ENCODE results near the gene PLXNA4.

Gene PLXNA4

DNA sequence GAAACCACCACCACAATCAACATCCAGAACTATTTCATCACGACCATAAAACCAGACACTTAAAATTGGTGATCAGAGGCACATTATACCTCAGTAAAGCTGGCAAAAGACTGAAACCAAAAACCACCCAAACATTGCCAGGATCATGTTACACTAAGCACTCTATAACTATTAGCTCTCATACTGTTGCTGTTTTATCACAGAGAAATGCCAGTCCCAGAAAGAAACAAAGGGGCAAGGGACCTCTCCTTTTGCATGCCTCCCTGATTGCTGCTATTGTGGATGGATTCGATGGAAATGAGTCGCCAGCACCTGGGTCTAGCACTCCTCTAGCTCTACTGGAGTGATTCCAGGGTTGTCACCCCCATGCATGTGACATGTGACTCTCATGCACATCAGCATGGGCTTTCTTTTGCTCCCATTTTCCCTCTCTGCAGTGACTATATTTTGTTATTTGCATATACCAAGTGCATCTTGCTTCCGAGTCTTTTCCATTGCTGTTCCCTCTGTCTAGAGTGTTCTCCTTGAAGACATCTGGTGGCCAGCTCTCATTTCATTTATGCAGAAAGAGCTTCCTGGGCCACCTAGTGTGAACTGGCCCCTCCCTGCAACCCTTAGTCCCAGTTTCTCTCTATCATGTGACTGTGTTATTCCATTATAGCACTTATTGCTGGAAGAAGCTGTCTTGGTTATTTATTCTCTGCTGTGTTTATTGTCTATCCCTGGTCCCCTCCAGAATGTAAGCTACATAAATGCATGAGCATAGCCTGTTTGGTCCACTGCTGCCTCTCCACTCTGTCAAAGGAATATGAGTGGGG is 300.6 kb downstream of the PLXNA4 start:
- H3K4me3 Mint-ChIP-seq, result no peak overlapping the region
- no peaks in the 10 kb centered on the region for H3K4me1 Mint-ChIP-seq
- no peak overlapping the region for H3K27ac Mint-ChIP-seq
- H3K27me3 Mint-ChIP-seq, result peaks cover 11% of the 10 kb centered on the region
- H3K36me3 Mint-ChIP-seq (ENCODE audit: low read depth), result no peaks in the 10 kb centered on the region
- H3K9me3 Mint-ChIP-seq, result no peaks in the 10 kb centered on the region
- ATAC-seq (no peak), DNase-seq (no peak)

DNA sequence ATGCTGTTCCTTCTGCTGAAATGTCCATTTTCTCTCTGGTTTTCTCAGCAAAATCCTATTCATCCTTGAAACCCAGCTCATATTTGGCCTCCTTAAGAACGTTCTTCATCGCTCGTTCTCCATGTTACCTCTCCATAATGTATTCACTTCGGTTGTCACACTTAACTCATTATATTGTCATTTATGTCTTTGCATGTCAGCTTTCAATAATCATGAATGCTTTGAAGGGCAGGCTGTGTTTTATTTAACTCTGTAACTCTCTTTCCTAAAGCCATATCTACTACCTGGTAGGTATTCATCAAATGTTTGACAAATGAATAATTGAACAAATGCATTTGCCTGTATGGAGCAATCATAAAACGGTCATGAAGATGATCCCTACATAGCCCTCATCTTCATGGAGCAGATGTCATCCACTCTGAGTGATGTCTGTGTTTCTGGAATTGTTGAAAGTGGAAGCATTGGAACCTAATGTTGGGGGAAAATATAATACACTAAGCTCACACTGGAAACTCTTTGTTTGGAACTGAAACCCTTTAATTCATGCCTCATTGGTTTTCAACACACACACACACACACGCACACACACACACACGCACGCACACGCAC is 303.4 kb downstream of the PLXNA4 start:
- Mint-ChIP-seq H3K27me3 (peaks cover 9% of the 10 kb centered on the region), H3K4me1 (no peaks in the 10 kb centered on the region)
- no peak for ATAC-seq

DNA sequence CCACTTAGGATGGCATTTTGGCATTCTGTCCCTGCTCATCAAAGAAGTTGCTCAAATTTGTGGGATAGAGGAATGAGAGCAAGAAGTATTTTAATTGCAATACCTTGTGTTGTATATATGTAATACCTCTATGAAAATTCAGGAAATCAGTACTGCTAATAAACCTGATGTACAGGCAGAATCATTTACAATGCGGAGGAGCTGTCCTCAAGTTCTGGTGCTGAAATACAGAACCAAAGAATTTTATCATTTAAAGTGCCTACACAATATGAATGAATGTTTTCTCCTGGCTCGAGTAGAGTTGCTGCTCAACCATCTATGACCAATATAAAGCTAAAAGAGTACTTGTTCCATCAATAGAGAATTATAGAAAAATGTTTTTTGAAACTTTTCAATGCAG is 305.8 kb downstream of the PLXNA4 start:
- DNase-seq (no peak), ATAC-seq (no peak)
- no peaks in the 10 kb centered on the region for H3K4me1 Mint-ChIP-seq
- peaks cover 3% of the 10 kb centered on the region for H3K27me3 Mint-ChIP-seq
- H3K36me3 Mint-ChIP-seq (ENCODE audit: low read depth), result no peaks in the 10 kb centered on the region
- no peak overlapping the region for H3K27ac Mint-ChIP-seq
- no peaks in the 10 kb centered on the region for H3K9me3 Mint-ChIP-seq
- H3K4me3 Mint-ChIP-seq, result no peak overlapping the region

More for the DNA sequence above, 303.4 kb downstream of the PLXNA4 start:
- Mint-ChIP-seq H3K36me3 (ENCODE audit: low read depth) (no peaks in the 10 kb centered on the region), H3K9me3 (no peaks in the 10 kb centered on the region), H3K4me3 (no peak overlapping the region), H3K27ac (no peak overlapping the region)
- no peak for DNase-seq

DNA sequence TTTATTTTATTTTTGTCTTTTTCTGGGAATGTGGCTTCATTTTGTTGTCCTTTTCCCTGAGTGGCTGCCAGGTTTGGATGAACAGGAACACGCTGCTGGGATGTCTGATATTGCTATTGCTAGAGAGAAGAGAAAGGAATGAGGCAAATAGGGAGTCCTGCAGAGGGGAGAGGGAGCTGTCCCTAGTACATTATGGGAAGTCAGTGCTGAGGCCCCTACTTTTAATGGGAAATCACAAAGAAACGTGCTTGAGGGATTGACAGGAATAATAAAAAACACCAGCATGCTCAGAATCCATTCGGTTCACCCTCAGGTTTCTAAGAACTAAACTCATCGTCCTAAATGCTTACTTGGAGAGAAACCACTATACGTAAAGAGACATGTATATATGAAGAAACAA is 306.6 kb downstream of the PLXNA4 start:
- Mint-ChIP-seq H3K4me1 (no peaks in the 10 kb centered on the region), H3K36me3 (ENCODE audit: low read depth) (no peaks in the 10 kb centered on the region), H3K27me3 (no peaks in the 10 kb centered on the region), H3K4me3 (no peak overlapping the region), H3K27ac (no peak overlapping the region), H3K9me3 (no peaks in the 10 kb centered on the region)
- DNase-seq, result no peak
- ATAC-seq, result no peak

DNA sequence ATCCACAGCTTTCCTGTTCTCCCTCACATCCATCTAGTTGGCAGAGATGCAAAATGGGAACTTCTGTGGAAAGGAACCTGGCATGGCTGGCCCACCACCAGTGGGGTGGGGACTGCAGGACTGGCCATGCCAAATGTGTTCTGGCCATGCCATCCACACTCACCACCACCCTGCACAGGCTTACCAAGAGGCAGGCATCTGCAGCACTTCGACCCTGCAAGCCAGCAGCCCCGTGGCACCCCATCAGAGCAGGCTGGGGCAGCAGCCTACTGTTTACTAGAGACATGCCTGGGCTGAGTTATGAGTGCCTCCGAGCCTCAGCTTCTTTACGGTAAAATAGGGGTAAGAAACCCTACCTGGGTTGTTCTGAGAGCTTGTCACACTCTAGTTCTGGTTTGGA is 313.1 kb downstream of the PLXNA4 start:
- no peak for ATAC-seq
- Mint-ChIP-seq H3K4me3 (no peak overlapping the region), H3K4me1 (no peaks in the 10 kb centered on the region), H3K36me3 (ENCODE audit: low read depth) (no peaks in the 10 kb centered on the region), H3K27ac (no peak overlapping the region), H3K9me3 (peaks cover 4% of the 10 kb centered on the region), H3K27me3 (no peaks in the 10 kb centered on the region)
- DNase-seq, result no peak

DNA sequence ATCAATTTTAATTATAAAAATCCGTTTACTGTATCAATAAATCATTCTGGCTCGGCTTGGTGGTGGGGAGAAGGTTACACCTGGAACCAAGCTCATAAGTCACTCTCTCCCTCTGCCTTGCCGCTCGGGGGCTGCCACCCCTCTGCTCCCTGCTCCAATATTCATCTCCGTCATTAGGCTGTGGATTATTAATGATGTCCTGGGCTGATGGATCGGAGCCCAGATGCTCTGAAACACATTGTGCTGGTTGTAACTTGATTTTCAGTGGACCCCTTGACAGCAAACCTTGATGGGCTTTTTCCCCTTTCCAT is 314.2 kb downstream of the PLXNA4 start:
- no peak for ATAC-seq
- H3K27me3 Mint-ChIP-seq, result no peaks in the 10 kb centered on the region
- H3K27ac Mint-ChIP-seq, result no peak overlapping the region
- DNase-seq, result no peak
- no peaks in the 10 kb centered on the region for H3K36me3 Mint-ChIP-seq (ENCODE audit: low read depth)
- H3K4me3 Mint-ChIP-seq, result no peak overlapping the region
- peaks cover 4% of the 10 kb centered on the region for H3K9me3 Mint-ChIP-seq
- H3K4me1 Mint-ChIP-seq, result no peaks in the 10 kb centered on the region

DNA sequence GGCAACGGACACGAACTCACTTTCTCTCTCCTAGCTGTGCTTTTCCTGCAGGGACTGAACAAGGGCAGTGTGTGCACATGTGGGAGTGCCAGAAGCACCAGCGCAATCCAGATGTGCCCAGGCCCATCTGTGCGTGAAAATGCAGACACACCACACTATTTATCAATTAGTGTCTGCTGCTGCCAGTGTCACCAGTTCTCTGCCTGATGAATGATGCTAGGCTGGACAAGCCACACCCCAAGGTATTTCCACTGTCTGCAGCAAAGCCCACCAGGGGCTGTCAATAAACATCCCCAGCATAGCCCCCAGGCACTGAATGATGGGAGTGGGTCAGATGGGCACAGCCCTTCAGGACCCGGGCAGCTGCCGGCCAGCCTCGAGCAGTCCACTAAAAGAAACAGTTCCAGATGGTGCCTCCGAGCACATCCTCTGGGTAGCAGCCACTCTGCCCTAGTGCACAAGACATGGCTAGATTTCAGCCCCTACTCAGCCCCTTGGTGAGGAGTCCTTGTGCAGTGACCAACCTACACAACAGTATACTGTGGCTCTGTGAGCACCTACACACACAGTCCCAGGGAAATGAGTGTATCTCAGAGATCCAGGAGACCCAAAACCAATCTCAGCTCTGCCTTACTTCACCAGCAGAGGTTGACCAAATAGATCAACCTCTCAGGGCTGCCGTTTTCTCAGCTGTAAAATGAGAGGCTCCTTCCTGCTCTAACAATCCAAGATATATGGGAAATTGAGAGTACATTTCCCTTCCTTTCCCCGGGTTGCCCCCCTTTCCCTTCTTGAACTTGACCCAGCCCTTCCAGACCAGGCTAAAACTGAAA is 314.7 kb downstream of the PLXNA4 start:
- ATAC-seq (no peak), DNase-seq (no peak)
- Mint-ChIP-seq H3K9me3 (peaks cover 4% of the 10 kb centered on the region), H3K4me1 (no peaks in the 10 kb centered on the region), H3K27ac (no peak overlapping the region), H3K27me3 (no peaks in the 10 kb centered on the region), H3K36me3 (ENCODE audit: low read depth) (no peaks in the 10 kb centered on the region), H3K4me3 (no peak overlapping the region)

DNA sequence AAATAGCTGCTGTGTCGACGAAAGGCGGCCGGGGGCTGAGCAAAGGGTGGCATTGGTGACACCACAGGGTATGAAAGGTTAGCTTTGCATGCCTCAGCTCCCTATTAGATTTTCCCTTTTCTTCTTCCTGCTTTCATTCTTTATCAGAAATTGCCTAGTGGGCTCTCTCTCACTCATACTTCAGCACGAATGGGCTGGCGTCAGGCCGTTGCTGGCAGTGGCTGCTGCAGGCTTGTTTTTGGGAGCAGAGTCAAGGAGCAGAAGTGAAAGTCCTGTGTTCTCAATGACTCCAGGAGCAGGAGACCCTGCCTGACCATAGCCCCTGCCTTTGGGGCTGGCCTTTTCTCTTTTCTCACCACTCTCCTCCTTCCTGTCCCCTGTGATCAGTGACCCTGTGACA is 318.0 kb downstream of the PLXNA4 start:
- no peak for ATAC-seq
- H3K4me3 Mint-ChIP-seq, result no peak overlapping the region
- no peaks in the 10 kb centered on the region for H3K36me3 Mint-ChIP-seq (ENCODE audit: low read depth)
- no peak for DNase-seq
- no peaks in the 10 kb centered on the region for H3K27me3 Mint-ChIP-seq
- no peaks in the 10 kb centered on the region for H3K4me1 Mint-ChIP-seq
- H3K9me3 Mint-ChIP-seq, result peaks cover 4% of the 10 kb centered on the region
- H3K27ac Mint-ChIP-seq, result no peak overlapping the region

DNA sequence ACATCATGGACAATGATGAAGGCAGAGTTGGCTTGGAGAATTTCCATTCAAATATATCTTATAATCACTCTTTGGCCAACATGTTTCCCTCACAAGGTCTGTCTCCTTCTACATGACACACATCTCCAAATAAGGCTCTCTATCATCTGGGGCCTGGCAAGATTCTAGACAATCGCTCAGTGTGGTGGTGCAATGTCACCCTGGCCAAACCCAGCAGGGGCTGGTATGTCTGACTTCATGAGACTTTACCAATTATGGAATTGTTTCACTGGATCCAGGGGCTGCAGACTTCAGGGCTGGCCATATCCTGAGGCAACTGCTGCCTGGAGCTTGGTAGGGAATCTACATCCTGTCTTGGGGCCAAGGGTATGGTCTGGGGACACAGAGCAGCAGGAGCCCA is 319.0 kb downstream of the PLXNA4 start:
- Mint-ChIP-seq H3K9me3 (peaks cover 4% of the 10 kb centered on the region), H3K27me3 (no peaks in the 10 kb centered on the region), H3K4me1 (no peaks in the 10 kb centered on the region), H3K4me3 (no peak overlapping the region), H3K27ac (no peak overlapping the region), H3K36me3 (ENCODE audit: low read depth) (no peaks in the 10 kb centered on the region)
- DNase-seq (no peak), ATAC-seq (no peak)

DNA sequence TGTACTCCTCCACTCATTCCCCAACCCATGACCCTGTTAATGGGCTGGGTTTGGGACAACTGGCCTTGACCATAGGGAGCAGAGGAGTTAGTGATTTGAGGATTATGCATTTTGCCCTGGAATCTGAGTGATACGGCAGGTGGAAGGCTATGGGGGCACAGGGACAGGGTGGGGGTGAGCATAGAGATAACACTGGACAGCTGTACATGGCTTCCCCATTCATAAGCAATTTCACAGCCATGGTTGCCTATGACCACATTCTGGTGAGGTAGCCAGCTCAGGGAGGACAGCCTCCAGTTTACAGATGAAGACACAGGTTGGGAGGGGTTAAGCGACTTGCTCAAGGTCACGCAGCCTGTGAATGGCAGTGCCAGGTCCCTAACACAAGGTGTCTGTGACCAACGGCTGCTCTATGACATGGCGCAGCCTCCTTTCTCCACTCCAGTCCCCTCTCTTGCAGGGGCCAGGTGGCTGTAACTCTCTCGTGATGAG is 319.5 kb downstream of the PLXNA4 start:
- no peak for ATAC-seq
- no peaks in the 10 kb centered on the region for H3K4me1 Mint-ChIP-seq
- peaks cover 4% of the 10 kb centered on the region for H3K9me3 Mint-ChIP-seq
- DNase-seq, result no peak
- no peaks in the 10 kb centered on the region for H3K36me3 Mint-ChIP-seq (ENCODE audit: low read depth)
- no peak overlapping the region for H3K4me3 Mint-ChIP-seq
- no peak overlapping the region for H3K27ac Mint-ChIP-seq
- no peaks in the 10 kb centered on the region for H3K27me3 Mint-ChIP-seq

DNA sequence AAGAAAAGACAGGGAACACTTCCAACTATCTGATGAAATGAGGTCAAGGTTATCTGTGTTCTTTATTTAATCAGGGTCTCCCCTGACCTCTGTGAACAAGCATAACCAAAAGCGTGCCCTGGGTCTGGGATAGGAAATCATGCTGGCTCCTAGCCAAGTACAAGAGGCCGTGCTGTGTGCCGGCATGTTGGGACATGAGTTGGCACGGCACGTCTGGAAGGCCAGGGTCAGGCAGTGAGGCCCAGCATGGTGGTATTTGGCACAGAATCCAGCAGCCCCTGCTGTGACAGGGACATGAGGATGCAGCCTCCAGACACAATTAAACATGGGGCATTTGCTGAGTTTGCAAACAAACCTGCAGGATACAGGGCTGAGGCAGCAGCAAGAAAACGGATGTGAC is 320.4 kb downstream of the PLXNA4 start:
- H3K27me3 Mint-ChIP-seq, result no peaks in the 10 kb centered on the region
- peaks cover 4% of the 10 kb centered on the region for H3K9me3 Mint-ChIP-seq
- H3K36me3 Mint-ChIP-seq (ENCODE audit: low read depth), result no peaks in the 10 kb centered on the region
- no peak overlapping the region for H3K4me3 Mint-ChIP-seq
- H3K4me1 Mint-ChIP-seq, result no peaks in the 10 kb centered on the region
- ATAC-seq (no peak), DNase-seq (no peak)
- H3K27ac Mint-ChIP-seq, result no peak overlapping the region

DNA sequence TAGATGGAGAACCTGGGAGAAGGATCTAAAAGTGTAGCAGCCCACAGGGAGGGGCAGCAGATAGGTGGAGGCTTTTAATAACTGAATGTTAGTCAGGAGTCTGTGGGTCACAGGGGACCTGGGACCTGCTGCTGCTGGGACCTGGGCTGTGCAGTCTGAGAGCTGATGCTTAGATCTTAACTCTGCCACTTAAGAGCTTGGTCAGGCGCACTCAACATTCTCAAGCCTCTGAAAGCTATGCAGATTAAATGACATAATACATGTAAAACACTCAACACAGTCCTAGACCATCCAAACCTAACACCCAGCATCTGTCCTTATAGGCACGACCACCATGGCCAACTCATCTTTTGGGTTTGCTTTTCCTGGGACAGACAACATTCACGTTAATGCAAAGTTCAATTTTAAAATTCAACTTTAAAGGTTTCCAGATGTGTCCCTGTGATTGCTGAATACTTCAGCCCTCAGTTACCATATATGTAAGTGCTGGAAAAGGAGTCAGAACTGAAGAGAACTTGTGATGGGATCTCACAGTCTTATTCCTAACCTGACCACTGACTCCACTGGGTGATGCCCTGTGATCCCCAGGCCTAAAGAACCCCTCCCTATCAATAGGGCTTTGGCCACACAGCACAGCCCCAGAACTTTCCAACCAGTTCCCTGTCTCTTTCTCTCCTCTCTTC is 321.0 kb downstream of the PLXNA4 start:
- DNase-seq (no peak), ATAC-seq (no peak)
- H3K36me3 Mint-ChIP-seq (ENCODE audit: low read depth), result no peaks in the 10 kb centered on the region
- H3K4me3 Mint-ChIP-seq, result no peak overlapping the region
- no peaks in the 10 kb centered on the region for H3K27me3 Mint-ChIP-seq
- H3K9me3 Mint-ChIP-seq, result peaks cover 2% of the 10 kb centered on the region
- H3K4me1 Mint-ChIP-seq, result no peaks in the 10 kb centered on the region
- no peak overlapping the region for H3K27ac Mint-ChIP-seq

DNA sequence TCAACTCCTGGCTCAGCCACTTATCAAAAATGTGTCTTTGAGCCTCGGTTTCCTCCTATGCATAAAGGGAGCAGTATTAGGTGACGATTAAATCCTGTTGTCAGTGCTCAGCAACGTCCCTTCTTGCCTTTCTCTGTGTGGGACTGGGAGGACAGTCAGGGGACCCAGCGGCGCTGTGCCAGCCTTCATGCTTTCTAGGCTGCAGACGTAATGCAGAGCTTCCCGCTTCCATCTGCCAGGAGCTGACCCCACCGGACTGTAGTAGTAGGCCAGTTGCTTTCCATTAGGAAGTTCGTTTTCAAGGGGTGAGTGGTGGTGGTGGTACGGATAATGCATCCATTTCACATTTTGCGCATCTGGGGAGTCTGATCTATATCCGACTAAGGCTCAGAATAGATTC is 321.8 kb downstream of the PLXNA4 start:
- Mint-ChIP-seq H3K36me3 (ENCODE audit: low read depth) (no peaks in the 10 kb centered on the region), H3K4me1 (no peaks in the 10 kb centered on the region), H3K27ac (no peak overlapping the region), H3K27me3 (no peaks in the 10 kb centered on the region), H3K4me3 (no peak overlapping the region), H3K9me3 (no peaks in the 10 kb centered on the region)
- DNase-seq (no peak), ATAC-seq (no peak)

DNA sequence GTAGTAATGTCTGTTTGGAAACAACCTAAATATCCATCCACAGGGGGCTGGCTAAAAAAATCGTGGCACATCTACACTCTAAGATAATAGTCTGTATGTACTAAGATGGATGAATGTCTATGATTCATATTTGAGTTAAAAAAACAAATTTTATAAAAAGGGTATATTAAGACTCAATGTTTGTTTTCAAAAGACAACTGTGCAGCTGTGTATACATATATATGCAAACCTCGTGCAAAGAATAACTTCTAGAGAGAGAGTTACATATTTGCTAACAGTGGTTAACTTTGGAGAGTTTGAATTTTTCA is 323.5 kb downstream of the PLXNA4 start:
- ATAC-seq, result no peak
- Mint-ChIP-seq H3K4me3 (no peak overlapping the region), H3K27me3 (no peaks in the 10 kb centered on the region), H3K9me3 (no peaks in the 10 kb centered on the region), H3K36me3 (ENCODE audit: low read depth) (no peaks in the 10 kb centered on the region), H3K4me1 (no peaks in the 10 kb centered on the region), H3K27ac (no peak overlapping the region)
- no peak for DNase-seq

DNA sequence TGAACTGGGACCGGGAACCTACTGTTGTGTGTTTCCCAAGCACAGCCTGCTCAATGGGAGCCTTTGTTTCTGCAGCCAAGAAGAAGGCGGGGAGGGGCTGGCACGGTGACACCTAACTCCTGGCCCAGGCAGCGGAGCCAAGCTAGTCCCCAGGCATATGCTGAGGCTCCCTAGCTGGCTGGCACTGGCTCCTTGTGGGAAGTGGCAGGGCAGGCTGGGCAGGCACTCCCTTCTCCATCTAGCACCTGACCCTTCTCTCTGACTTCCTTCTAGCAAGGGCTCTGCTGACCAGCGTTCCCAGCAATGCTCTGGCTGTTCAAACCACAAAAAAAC is 325.0 kb downstream of the PLXNA4 start:
- Mint-ChIP-seq H3K9me3 (peaks cover 4% of the 10 kb centered on the region), H3K36me3 (ENCODE audit: low read depth) (no peaks in the 10 kb centered on the region), H3K4me3 (no peak overlapping the region), H3K27ac (no peak overlapping the region), H3K27me3 (peaks cover 2% of the 10 kb centered on the region), H3K4me1 (no peaks in the 10 kb centered on the region)
- ATAC-seq (no peak), DNase-seq (no peak)
